GM21786 (cell line): ENCODE measurements around the gene GUK1.
"Not testable (repeated sequence)": the region's sequence is repeated elsewhere in the genome, so short reads cannot be mapped to it uniquely, and the experiment has no call there.

Experiments
- ATAC-seq: cut with Tn5 transposase; IDR thresholded peaks from one replicate; pipeline ENCODE4 v1.9.1; 2021; ENCODE audit not compliant: unreplicated experiment

Gene GUK1

GRCh38 chr1:228175316-228176023 lies 35.4 kb downstream of the GUK1 start:
- ATAC-seq, result no peak

- no peak for ATAC-seq
Observed at GRCh38 chr1:228176024-228176395, 35.9 kb downstream of the GUK1 start.

GRCh38 chr1:228176461-228177182 lies 36.5 kb downstream of the GUK1 start:
- ATAC-seq, result no peak

GRCh38 chr1:228177183-228177475 lies 37.0 kb downstream of the GUK1 start:
- ATAC-seq, result no peak

GRCh38 chr1:228177721-228178710 lies 37.9 kb downstream of the GUK1 start:
- ATAC-seq, result no peak

- ATAC-seq, result no peak
Observed at GRCh38 chr1:228178737-228179684, 38.9 kb downstream of the GUK1 start.

- no peak for ATAC-seq
Observed at GRCh38 chr1:228180271-228180958, 40.3 kb downstream of the GUK1 start.

- ATAC-seq, result no peak
Observed at GRCh38 chr1:228180959-228181644, 41.0 kb downstream of the GUK1 start.

- no peak for ATAC-seq
Observed at GRCh38 chr1:228181645-228182034, 41.6 kb downstream of the GUK1 start.

- ATAC-seq, result no peak
Observed at GRCh38 chr1:228182296-228183030, 42.4 kb downstream of the GUK1 start.

GRCh38 chr1:228184152-228184551 lies 44.1 kb downstream of the GUK1 start:
- no peak for ATAC-seq

- ATAC-seq, result no peak
Observed at GRCh38 chr1:228185641-228185965, 45.5 kb downstream of the GUK1 start.

- not testable (repeated sequence) for ATAC-seq
Observed at GRCh38 chr1:228188249-228188648, 48.2 kb downstream of the GUK1 start.

- ATAC-seq, result no peak
Observed at GRCh38 chr1:228190182-228190581, 50.1 kb downstream of the GUK1 start.

GRCh38 chr1:228190778-228191177 lies 50.7 kb downstream of the GUK1 start:
- no peak for ATAC-seq

- no peak for ATAC-seq
Observed at GRCh38 chr1:228194436-228194835, 54.4 kb downstream of the GUK1 start.

- ATAC-seq, result no peak
Observed at GRCh38 chr1:228194921-228195812, 55.1 kb downstream of the GUK1 start.
